Epithelial cell of esophagus (primary cell): Measurements from ENCODE around the gene PRSS3.
"Not testable (repeated sequence)": the region's sequence is repeated elsewhere in the genome, so short reads cannot be mapped to it uniquely, and the experiment has no call there.

Experiments
- DNase-seq: peaks from one replicate; pipeline ENCODE4 v3.0.0; 2010; ENCODE audit warnings: low read depth
- H3K4me3 ChIP-seq: 2 replicates; pipeline ENCODE4 v1.5.1; 2011; ENCODE audit warnings: mild to moderate bottlenecking, low read length, control low read depth
- TF ChIP-seq, protein P1 (sequence below): IDR thresholded peaks from 2 replicates; pipeline ENCODE4 v1.5.1; 2011; ENCODE audit warnings: low read depth, mild to moderate bottlenecking, low read length, control low read depth, inconsistent platforms; ENCODE audit not compliant: insufficient read depth; ENCODE audit errors: missing control alignments

Gene PRSS3

DNA sequence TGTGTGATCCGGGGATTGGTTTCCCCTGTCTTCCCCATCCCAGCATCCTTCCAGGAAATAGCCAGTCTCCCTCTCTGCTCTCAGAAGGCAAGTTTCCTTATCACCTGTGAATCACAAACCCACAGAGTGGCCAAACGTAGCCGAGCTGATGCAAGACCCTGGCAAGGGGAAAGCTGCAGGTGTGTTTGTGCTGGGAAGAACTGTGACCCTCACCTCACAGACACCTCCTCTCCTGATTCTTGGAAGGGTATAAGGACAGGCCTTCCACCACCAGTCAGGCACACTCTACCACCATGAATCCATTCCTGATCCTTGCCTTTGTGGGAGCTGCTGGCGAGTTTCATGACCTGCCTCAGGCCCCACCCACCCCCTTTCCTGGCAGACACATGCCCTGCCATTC, at the start of gene PRSS3:
TSS of gene PRSS3 (plus strand) at position 281 of the 400 bp plus-strand sequence. CDS start at position 294, 13 bp downstream.
- TF ChIP-seq, protein P1, sequence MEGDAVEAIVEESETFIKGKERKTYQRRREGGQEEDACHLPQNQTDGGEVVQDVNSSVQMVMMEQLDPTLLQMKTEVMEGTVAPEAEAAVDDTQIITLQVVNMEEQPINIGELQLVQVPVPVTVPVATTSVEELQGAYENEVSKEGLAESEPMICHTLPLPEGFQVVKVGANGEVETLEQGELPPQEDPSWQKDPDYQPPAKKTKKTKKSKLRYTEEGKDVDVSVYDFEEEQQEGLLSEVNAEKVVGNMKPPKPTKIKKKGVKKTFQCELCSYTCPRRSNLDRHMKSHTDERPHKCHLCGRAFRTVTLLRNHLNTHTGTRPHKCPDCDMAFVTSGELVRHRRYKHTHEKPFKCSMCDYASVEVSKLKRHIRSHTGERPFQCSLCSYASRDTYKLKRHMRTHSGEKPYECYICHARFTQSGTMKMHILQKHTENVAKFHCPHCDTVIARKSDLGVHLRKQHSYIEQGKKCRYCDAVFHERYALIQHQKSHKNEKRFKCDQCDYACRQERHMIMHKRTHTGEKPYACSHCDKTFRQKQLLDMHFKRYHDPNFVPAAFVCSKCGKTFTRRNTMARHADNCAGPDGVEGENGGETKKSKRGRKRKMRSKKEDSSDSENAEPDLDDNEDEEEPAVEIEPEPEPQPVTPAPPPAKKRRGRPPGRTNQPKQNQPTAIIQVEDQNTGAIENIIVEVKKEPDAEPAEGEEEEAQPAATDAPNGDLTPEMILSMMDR, result no peak
- no peak within 1 kb of the TSS for H3K4me3 ChIP-seq
- DNase-seq, result no peak

DNA sequence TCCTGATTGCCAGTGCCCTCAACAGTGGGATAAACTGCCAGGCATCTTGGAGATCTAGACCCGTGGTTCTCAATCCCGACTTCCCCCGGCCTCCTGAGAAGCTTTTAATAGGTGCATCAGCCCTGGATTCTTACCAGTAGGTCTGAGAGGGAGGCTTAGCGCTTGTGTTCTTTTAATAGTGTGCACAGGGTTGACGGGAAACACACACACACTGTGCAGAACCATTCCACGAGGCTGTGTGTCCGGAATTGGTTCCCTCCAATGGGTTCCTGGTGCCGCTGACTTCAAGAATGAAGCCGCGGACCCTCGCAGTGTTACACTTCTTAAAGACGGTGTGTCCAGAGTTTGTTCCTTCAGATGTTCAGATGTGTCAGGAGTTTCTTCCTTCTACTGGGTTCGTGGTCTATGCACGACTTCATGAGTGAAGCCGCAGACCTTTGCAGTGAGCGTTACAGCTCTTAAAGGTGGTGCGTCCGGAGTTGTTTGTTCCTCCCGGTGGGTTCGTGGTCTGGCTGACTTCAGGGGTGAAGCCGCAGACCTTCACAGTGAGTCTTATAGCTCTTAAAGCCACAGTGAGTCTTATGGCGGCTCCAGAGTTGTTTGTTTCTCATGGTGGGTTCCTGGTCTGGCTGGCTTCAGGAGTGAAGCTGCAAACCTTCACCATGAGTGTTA, 46.6 kb upstream of the PRSS3 start:
- DNase-seq, result no peak
- H3K4me3 ChIP-seq, result no peak overlapping the region

DNA sequence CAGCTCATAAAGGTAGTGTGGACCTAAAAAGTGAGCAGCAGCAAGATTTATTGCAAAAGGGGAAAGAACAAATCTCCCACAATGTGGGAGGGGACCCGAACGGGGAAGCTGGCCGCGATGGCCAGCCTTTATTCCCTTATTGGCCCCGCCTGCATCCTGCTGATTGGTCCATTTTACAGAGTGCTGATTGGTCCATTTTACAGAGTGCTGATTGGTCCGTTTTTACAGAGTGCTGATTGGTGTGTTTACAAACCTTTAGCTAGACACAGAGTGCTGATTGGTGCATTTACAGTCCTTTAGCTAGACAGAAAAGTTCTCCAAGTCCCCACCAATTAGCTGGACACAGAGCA, 46.1 kb upstream of the PRSS3 start:
- DNase-seq, H3K4me3 ChIP-seq: not testable (repeated sequence)

More for the DNA sequence above, 46.6 kb upstream of the PRSS3 start:
- TF ChIP-seq, protein P1, result no peak

DNA sequence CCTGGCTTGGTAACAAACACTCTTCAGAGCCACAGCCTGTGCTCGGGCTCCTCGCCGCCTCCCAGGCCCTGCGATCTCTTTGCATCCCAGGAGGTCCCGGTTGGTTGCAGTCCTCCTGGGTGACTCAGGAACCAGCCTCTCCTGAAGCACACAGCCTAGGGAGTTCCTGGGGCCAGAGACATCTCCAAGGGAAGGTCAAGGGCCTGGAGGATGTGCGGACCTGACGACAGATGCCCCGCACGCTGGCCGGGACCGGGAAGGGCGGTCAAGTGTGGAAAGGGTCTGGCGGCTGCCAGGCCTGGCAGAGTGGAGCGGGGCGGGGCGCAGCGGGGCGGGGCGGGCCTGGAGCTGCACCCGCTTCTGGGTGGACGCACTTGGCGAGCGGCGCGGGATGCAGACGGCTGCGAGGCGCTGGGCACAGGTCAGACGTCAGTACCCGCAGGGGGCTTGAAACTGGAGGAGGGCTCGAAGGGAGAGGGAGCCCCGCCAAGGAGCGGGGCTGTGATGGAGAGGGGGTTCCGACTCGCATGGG, 45.0 kb upstream of the PRSS3 start:
- H3K4me3 ChIP-seq, result peak overlapping the region; percentile 69
- peak; percentile 30 for DNase-seq
- TF ChIP-seq, protein P1, result no peak

DNA sequence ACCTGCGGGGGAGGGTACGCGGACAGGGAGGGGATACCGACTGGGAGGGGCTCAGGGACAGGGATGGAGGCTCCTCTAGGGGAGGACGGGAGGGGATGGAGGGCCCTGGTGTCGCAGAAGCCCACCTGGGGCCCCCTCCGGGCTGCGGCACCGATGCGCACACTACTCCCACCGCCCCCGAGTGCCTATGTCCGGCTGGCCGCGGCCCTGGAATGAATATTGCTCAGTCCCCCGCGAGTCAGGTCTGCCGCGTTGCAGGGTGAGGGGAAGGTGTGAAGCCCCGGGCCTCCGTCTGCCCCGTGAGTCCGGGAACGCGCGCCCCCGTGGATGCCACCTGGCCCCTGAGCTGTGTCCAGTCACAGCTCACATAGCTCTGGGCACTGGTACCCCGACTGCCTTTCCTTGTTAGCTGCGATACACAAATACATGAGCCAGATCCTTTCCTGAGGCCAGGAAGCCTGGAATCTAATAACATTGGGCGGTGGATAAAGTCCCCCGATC, 44.5 kb upstream of the PRSS3 start:
- TF ChIP-seq, protein P1, result no peak
- DNase-seq, result no peak
- peak overlapping the region; percentile 69 for H3K4me3 ChIP-seq

DNA sequence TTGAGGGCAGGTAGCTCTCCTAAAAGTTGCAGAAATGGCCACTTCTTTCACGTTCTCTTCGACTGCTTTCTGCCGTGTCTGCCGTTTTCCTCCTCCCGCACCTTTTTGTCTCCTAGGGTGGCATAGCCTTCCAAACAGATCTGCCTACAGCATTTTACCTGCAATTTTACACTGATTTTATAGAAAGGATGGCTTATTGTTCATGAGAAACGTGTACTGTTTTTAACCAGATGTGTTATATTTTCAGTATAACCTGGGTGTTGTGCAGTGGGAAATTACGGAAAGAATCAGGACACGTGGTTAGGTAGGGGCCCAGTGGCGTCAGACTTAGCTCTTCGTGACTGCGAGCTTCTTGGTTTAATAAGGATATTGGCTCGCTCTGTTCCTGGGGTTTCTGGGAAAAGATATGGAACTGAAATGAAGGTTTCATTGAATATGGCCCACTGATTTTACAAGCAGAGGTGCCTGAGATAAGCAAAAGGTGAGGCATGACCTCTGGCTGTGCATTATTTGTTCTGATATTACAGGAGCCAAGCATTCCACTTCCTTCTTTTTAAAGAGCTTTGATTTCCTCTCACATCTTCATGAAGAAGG, 43.7 kb upstream of the PRSS3 start:
- peak overlapping the region; percentile 69 for H3K4me3 ChIP-seq
- DNase-seq, result no peak
- TF ChIP-seq, protein P1, result no peak

DNA sequence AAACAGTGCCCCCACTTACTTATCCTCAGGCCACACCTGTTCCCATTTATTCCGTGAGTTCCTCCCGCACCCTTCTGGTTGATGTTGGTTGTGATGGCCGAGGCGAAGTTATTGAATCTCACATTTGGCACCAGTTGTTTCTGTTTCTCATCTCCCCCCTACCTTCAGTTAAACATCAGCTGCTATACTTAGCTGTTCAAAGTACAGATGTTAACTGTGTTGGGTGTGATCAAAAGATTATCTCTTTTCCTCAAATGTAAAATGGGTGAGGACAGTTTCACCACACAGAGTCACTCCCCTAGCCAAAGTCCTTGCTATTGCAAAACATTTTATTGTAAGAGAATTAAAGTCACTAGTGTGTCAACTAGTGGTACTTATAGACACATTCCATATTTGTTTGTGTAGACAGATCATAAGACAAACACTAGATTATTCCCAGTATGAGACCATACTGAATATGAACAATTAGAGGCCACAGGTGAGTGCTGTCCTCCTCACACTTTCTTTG, 43.2 kb upstream of the PRSS3 start:
- TF ChIP-seq, protein P1, result no peak
- H3K4me3 ChIP-seq, result peak overlapping the region; percentile 4
- DNase-seq, result no peak

DNA sequence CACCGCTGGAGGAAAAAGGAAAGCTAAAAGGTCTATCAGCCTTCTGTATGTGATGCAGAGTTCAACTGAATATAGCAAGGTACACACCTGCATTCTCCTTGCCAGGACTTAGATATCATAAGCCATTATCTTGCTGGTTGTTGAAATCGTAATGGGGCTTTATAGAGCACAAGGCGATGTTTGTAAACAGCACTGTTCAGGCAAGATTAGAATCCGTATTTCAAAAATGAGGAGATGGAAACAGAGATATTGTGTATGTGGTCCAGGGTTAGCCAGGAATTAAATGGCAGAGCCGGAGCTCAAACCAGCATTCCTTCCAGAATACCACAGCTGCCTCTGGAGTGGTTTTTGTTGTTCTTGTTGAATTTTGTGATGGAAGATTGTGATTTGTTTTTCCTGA, 42.6 kb upstream of the PRSS3 start:
- DNase-seq, H3K4me3 ChIP-seq: not testable (repeated sequence)

DNA sequence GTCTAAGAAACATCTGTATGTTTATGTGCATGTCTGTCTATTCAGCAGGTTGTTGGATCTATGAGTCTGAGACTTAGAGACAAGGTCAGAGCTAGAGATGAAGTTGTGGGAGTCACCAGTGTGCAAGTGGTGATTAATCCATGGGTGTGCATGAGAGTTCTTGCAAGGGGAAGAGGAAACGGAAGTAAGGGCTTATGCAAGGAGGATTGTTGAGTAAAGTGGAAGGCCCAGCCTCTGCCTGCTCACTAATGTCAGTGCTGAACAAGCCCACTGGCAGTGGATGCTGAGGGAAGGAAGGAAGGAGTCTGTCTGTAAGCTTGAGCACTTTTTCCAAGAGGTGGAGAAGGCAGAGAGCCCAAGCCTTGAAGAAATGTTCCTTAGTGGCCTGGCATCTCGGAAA, 35.7 kb upstream of the PRSS3 start:
- not testable (repeated sequence) for H3K4me3 ChIP-seq
- DNase-seq, result peak; percentile 93
